ENCODE data around the gene SORBS2.

SORBS2 gene

GRCh38 chr4:185677637-185678314, 134.2 kb downstream of the SORBS2 start:
- no peak for DNase-seq (ENCODE audit: low read depth)

- no peak for DNase-seq (ENCODE audit: low read depth)
These were observed 139.4 kb downstream of the SORBS2 start for GRCh38 chr4:185672618-185673017.

GRCh38 chr4:185672151-185672550, 139.8 kb downstream of the SORBS2 start:
- no peak for DNase-seq (ENCODE audit: low read depth)

GRCh38 chr4:185671496-185671895, 140.5 kb downstream of the SORBS2 start:
- no peak for DNase-seq (ENCODE audit: low read depth)

- DNase-seq (ENCODE audit: low read depth): no peak
These were observed 140.9 kb downstream of the SORBS2 start for GRCh38 chr4:185671066-185671465.

GRCh38 chr4:185669288-185669687, 142.7 kb downstream of the SORBS2 start:
- DNase-seq (ENCODE audit: low read depth): no peak

- no peak for DNase-seq (ENCODE audit: low read depth)
These were observed 145.8 kb downstream of the SORBS2 start for GRCh38 chr4:185666156-185666555.

- DNase-seq (ENCODE audit: low read depth): no peak
These were observed 146.3 kb downstream of the SORBS2 start for GRCh38 chr4:185665655-185666054.

- no peak for DNase-seq (ENCODE audit: low read depth)
These were observed 147.5 kb downstream of the SORBS2 start for GRCh38 chr4:185664481-185664880.

GRCh38 chr4:185662030-185662778, 149.8 kb downstream of the SORBS2 start:
- DNase-seq (ENCODE audit: low read depth): no peak

GRCh38 chr4:185660340-185660739, 151.7 kb downstream of the SORBS2 start:
- no peak for DNase-seq (ENCODE audit: low read depth)

- no peak for DNase-seq (ENCODE audit: low read depth)
These were observed 154.3 kb downstream of the SORBS2 start for GRCh38 chr4:185657699-185658098.

GRCh38 chr4:185657183-185657582, 154.8 kb downstream of the SORBS2 start:
- DNase-seq (ENCODE audit: low read depth): no peak

GRCh38 chr4:185656467-185656931, 155.5 kb downstream of the SORBS2 start:
- no peak for DNase-seq (ENCODE audit: low read depth)

GRCh38 chr4:185654965-185655554, 156.9 kb downstream of the SORBS2 start:
- DNase-seq (ENCODE audit: low read depth): no peak

GRCh38 chr4:185654311-185654710, 157.7 kb downstream of the SORBS2 start:
- no peak for DNase-seq (ENCODE audit: low read depth)

GRCh38 chr4:185651851-185652250, 160.1 kb downstream of the SORBS2 start:
- no peak for DNase-seq (ENCODE audit: low read depth)

- DNase-seq (ENCODE audit: low read depth): no peak
These were observed 160.8 kb downstream of the SORBS2 start for GRCh38 chr4:185651137-185651677.

GRCh38 chr4:185648631-185649030, 163.4 kb downstream of the SORBS2 start:
- DNase-seq (ENCODE audit: low read depth): no peak

GRCh38 chr4:185645403-185645802, 166.6 kb downstream of the SORBS2 start:
- no peak for DNase-seq (ENCODE audit: low read depth)

- no peak for DNase-seq (ENCODE audit: low read depth)
These were observed 167.6 kb downstream of the SORBS2 start for GRCh38 chr4:185644408-185644807.

- DNase-seq (ENCODE audit: low read depth): no peak
These were observed 169.1 kb downstream of the SORBS2 start for GRCh38 chr4:185642907-185643306.
